A673 (cell line): ENCODE results near the gene NOC4L. TPM values are rescaled to one million over a fixed set of nuclear protein-coding genes. Genes with fewer than 3 reads are reported as not detected.

ENCODE experiments used
- BruUV-seq: library from RNA; stranded (reverse); fragments of 400-500 nt; replicated peaks from 2 replicates; lab custom pipeline; 2021; lab: Mats Ljungman, UMichigan
- CTCF ChIA-PET: fragments of 300-600 bp; sonication (Branson Sonifier 250); formaldehyde crosslinking; loops from one replicate; lab custom pipeline; 2022; ENCODE audit warnings: antibody characterized with exemption; lab: Charles Lee
- POLR2A ChIA-PET: fragments of 300-600 bp; sonication (Branson Sonifier 250); formaldehyde crosslinking; loops from one replicate; lab custom pipeline; 2022; ENCODE audit warnings: antibody characterized with exemption; ENCODE audit not compliant: low non-redundant PET; lab: Charles Lee
- DNase-seq: peaks from one replicate; pipeline ENCODE4 v3.0.0-alpha.2; 2015; ENCODE audit warnings: low spot score
- H3K27ac ChIP-seq: fragments of 200-600 bp; sonication (generic); 2 replicates; pipeline ENCODE4 v1.5.1; 2016; ENCODE audit warnings: mixed run types, low read depth, mild to moderate bottlenecking, mixed read lengths, antibody characterized with exemption, low read length; ENCODE audit not compliant: poor library complexity, severe bottlenecking
- H3K27me3 ChIP-seq: fragments of 200-600 bp; sonication (generic); replicated peaks from 2 replicates; pipeline ENCODE4 v1.6.1; 2017; ENCODE audit warnings: mixed run types, low read depth, mild to moderate bottlenecking, mixed read lengths, antibody characterized with exemption, low read length; ENCODE audit not compliant: insufficient read depth, poor library complexity
- H3K36me3 ChIP-seq: fragments of 200-600 bp; sonication (generic); 2 replicates; pipeline ENCODE4 v1.6.1; 2016; ENCODE audit warnings: mixed run types, mild to moderate bottlenecking, mixed read lengths, antibody characterized with exemption, low read length; ENCODE audit not compliant: insufficient read depth, poor library complexity, severe bottlenecking
- H3K4me1 ChIP-seq: fragments of 200-600 bp; sonication (generic); 2 replicates; pipeline ENCODE4 v1.6.1; 2017; ENCODE audit warnings: mixed run types, mild to moderate bottlenecking, mixed read lengths, antibody characterized with exemption, low read length; ENCODE audit not compliant: insufficient read depth, poor library complexity, severe bottlenecking
- H3K4me3 ChIP-seq: fragments of 200-600 bp; sonication (generic); 2 replicates; pipeline ENCODE4 v1.5.1; 2016; ENCODE audit warnings: low read depth, mixed run types, mild to moderate bottlenecking, mixed read lengths, low read length; ENCODE audit not compliant: poor library complexity, severe bottlenecking
- H3K9me3 ChIP-seq: fragments of 200-600 bp; sonication (generic); 2 replicates; pipeline ENCODE4 v1.6.1; 2016; ENCODE audit warnings: mixed run types, low read depth, mild to moderate bottlenecking, mixed read lengths, antibody characterized with exemption, low read length; ENCODE audit not compliant: poor library complexity, severe bottlenecking
- CTCF ChIP-seq: fragments of 300-800, 200-600 bp; sonication (generic); conservative IDR thresholded peaks from 2 replicates; pipeline ENCODE4 v1.5.1; 2017; ENCODE audit warnings: low read depth, mild to moderate bottlenecking, antibody characterized with exemption, low read length, moderate library complexity, mixed read lengths
- EZH2 ChIP-seq: fragments of 200-600 bp; sonication (generic); IDR thresholded peaks from 2 replicates; pipeline ENCODE4 v1.6.1; 2017; ENCODE audit warnings: borderline replicate concordance, low read depth, mild to moderate bottlenecking, mixed read lengths, antibody characterized with exemption, low read length; ENCODE audit not compliant: poor library complexity, severe bottlenecking
- intact Hi-C: fragments of 100-400 bp; cut with micrococcal nuclease; formaldehyde crosslinking; loops from one replicate; pipeline ENCODE4 v1.10.0; 2022; ENCODE audit not compliant: unreplicated experiment
- total RNA-seq: library from RNA; stranded (reverse); gene quantifications from 2 replicates; pipeline ENCODE4 v1.2.3, GENCODE V29; 2021

The NOC4L gene
- total RNA-seq, 1 experiment from 2014 or later: 46.9 TPM

GRCh38 chr12:132181570-132182200 lies 37.4 kb downstream of the NOC4L start:
- Histone ChIP-seq H3K27ac (no peak overlapping the region), H3K36me3 (no peaks in the 10 kb centered on the region), H3K4me1 (peaks cover 22% of the 10 kb centered on the region), H3K27me3 (no peaks in the 10 kb centered on the region), H3K9me3 (no peaks in the 10 kb centered on the region), H3K4me3 (no peak overlapping the region)
- BruUV-seq: no TSS peak
- ChIA-PET CTCF (no interaction called here), POLR2A (no interaction called here)
- intact Hi-C loops: no loop called here
- no peak for DNase-seq
- TF ChIP-seq CTCF (no peak), EZH2 (no peak)

GRCh38 chr12:132182206-132182710 lies 38.0 kb downstream of the NOC4L start:
- no TSS peak for BruUV-seq
- no peaks in the 10 kb centered on the region for H3K27me3 ChIP-seq
- CTCF ChIA-PET: no interaction called here

GRCh38 chr12:132182711-132183365 lies 38.6 kb downstream of the NOC4L start:
- Histone ChIP-seq H3K4me3 (no peak overlapping the region), H3K27me3 (no peaks in the 10 kb centered on the region), H3K4me1 (peaks cover 11% of the 10 kb centered on the region), H3K27ac (no peak overlapping the region), H3K36me3 (no peaks in the 10 kb centered on the region), H3K9me3 (no peaks in the 10 kb centered on the region)
- POLR2A ChIA-PET: no interaction called here
- no peak for DNase-seq
- intact Hi-C loops: no loop called here
- CTCF ChIA-PET: no interaction called here
- no TSS peak for BruUV-seq
- TF ChIP-seq CTCF (no peak), EZH2 (no peak)

More at GRCh38 chr12:132182206-132182710, 38.0 kb downstream of the NOC4L start:
- no peak overlapping the region for H3K4me3 ChIP-seq
- intact Hi-C loops: no loop called here
- no peak for DNase-seq
- H3K9me3 ChIP-seq: no peaks in the 10 kb centered on the region
- H3K27ac ChIP-seq: no peak overlapping the region
- no peak for TF ChIP-seq EZH2
- TF ChIP-seq CTCF: no peak
- POLR2A ChIA-PET: no interaction called here
- no peaks in the 10 kb centered on the region for H3K36me3 ChIP-seq
- peaks cover 17% of the 10 kb centered on the region for H3K4me1 ChIP-seq
